Vagina (tissue), 2 donors: ENCODE measurements around the gene KCNH2.

ENCODE experiments used
- POLR2A ChIP-seq, 2 donors: fragments of 450-650 bp; IDR thresholded peaks; one replicate each; pipeline ENCODE4 v1.6.1; 2017; ENCODE audit warnings: antibody characterized with exemption in 2 of 2, mild to moderate bottlenecking in 2 of 2, moderate library complexity in 2 of 2
- POLR2AphosphoS5 ChIP-seq, 2 donors: sonication (generic); formaldehyde crosslinking; IDR thresholded peaks; one replicate each; pipeline ENCODE4 v1.9.0; 2017; ENCODE audit warnings: antibody characterized with exemption in 2 of 2, mild to moderate bottlenecking in 2 of 2, low read depth in 1 of 2; ENCODE audit not compliant: insufficient read depth in 1 of 2
- TF ChIP-seq, protein P1 (sequence below), 3 experiments: fragments of 450-650 bp in 2 of 3; fragments of 200-600 bp in 1 of 3; sonication (generic) in 1 of 3; IDR thresholded peaks; one replicate each; pipeline ENCODE4 v1.5.1; 2017 to 2019; ENCODE audit warnings: antibody characterized with exemption in 3 of 3, mild to moderate bottlenecking in 2 of 3, moderate library complexity in 2 of 3

- TF ChIP-seq, protein P1, sequence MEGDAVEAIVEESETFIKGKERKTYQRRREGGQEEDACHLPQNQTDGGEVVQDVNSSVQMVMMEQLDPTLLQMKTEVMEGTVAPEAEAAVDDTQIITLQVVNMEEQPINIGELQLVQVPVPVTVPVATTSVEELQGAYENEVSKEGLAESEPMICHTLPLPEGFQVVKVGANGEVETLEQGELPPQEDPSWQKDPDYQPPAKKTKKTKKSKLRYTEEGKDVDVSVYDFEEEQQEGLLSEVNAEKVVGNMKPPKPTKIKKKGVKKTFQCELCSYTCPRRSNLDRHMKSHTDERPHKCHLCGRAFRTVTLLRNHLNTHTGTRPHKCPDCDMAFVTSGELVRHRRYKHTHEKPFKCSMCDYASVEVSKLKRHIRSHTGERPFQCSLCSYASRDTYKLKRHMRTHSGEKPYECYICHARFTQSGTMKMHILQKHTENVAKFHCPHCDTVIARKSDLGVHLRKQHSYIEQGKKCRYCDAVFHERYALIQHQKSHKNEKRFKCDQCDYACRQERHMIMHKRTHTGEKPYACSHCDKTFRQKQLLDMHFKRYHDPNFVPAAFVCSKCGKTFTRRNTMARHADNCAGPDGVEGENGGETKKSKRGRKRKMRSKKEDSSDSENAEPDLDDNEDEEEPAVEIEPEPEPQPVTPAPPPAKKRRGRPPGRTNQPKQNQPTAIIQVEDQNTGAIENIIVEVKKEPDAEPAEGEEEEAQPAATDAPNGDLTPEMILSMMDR (IDR thresholded peaks at IDR 0.05): no peak
- TF ChIP-seq POLR2A (IDR thresholded peaks at IDR 0.05): no peak
- TF ChIP-seq POLR2AphosphoS5 (IDR thresholded peaks at IDR 0.05; ENCODE audit: insufficient read depth in 1 of 2, low read depth in 1 of 2): no peak
Measured at GRCh38 chr7:150989456-150989855, 11.3 kb upstream of the KCNH2 start.
